ENCODE results near the gene DHX35. TPM values are rescaled to one million over a fixed set of nuclear protein-coding genes. Genes with fewer than 3 reads are reported as not detected.

DHX35 gene
- total and polyA plus RNA-seq, 2 donors from 2014 or later = 6.9 to 11.0 TPM

DNA sequence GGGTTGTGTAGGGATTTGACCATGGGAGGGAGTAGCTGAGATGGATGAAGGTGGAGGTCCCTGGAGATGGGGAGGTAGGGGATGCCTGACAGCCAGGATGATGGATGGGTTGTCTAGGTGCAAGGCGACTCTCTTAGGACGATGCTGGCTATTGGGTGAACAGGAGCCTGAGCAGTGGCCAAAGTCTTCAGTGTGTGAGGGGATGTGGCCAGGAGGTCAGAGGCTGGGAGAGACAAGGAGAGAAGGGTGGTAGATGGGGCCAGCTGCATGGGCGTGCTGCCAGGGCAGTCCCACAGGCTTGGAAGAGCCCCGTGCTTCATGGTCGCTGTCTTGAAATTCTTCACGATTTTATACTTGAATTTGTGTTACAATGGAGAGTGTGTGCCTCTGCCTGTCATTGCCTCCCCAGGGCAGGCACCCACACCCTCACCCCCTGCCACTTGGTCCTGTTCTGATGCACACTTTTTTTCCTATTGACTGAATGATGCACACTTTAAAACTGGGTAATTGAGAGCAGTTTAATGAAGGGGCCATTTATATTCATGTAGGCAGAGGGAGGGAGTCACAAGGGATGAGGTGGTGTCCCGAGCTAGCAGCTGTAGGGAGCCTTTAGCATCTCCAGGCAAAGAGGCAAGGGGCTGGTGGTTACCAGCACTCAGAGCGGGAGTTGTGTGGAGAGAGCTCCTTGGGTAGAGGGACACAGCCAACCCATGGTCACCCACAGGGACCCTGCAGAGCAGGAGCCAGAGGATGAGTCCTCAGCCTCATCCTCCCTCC, 120.7 kb downstream of the DHX35 start:
- intact Hi-C loops (cut with DNase I) = no loop called here
- DNase-seq (no peak), FAIRE-seq (no peak)
- no peaks in the 10 kb centered on the region for H3K36me3 ChIP-seq (ENCODE audit: control insufficient read depth in 2 of 3, insufficient read depth in 3 of 3, low read length in 3 of 3)
- TF ChIP-seq CTCF (IDR thresholded peaks at IDR 0.05; ENCODE audit: borderline replicate concordance, extremely low read depth, insufficient read depth) = no peak
- H3K27me3 ChIP-seq (ENCODE audit: control insufficient read depth, insufficient read depth, low read length) = no peaks in the 10 kb centered on the region
- H3K9me3 ChIP-seq (ENCODE audit: control insufficient read depth in 2 of 3, insufficient read depth in 1 of 3, low read length in 3 of 3) = no peaks in the 10 kb centered on the region
- H3K4me1 ChIP-seq (ENCODE audit: control insufficient read depth in 2 of 3, insufficient read depth in 2 of 3, low read depth in 1 of 3, low read length in 3 of 3) = no peaks in the 10 kb centered on the region
- no peak overlapping the region for H3K9ac ChIP-seq (ENCODE audit: low read length in 3 of 3)
- H3K4me3 ChIP-seq (ENCODE audit: low read length in 3 of 3) = no peak overlapping the region
- H3K27ac ChIP-seq (ENCODE audit: low read depth in 2 of 2, low read length in 2 of 2) = no peak overlapping the region

GRCh38 chr20:39083761-39084160, 121.6 kb downstream of the DHX35 start:
- TF ChIP-seq CTCF (IDR thresholded peaks at IDR 0.05; ENCODE audit: borderline replicate concordance, extremely low read depth, insufficient read depth) = no peak
- no peaks in the 10 kb centered on the region for H3K27me3 ChIP-seq (ENCODE audit: control insufficient read depth, insufficient read depth, low read length)

DNA sequence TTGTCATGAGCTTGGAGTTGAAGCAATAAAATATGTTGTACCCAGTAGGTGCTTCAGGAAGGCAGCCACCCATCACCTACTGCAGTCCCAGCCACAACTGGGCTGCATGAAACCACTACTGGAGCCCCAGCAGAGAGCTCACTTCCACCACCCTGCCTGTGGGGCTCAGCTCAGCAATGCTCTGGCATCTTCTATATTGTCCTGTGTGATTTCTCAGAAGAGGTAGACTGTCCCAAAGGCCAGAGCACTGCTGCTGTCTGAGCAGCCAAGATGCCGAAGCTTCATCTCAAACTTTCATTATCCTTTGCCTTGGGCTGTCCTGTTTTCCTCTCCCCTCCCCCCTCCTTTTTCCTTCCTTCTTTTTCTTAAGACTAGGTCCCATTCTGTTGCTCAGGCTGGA, 126.9 kb downstream of the DHX35 start:
- Histone ChIP-seq H3K27me3 (ENCODE audit: control insufficient read depth, insufficient read depth, low read length) (no peaks in the 10 kb centered on the region), H3K9me3 (ENCODE audit: control insufficient read depth in 2 of 3, insufficient read depth in 1 of 3, low read length in 3 of 3) (no peaks in the 10 kb centered on the region), H3K27ac (ENCODE audit: low read depth in 2 of 2, low read length in 2 of 2) (no peak overlapping the region), H3K4me3 (ENCODE audit: low read length in 3 of 3) (no peak overlapping the region), H3K9ac (ENCODE audit: low read length in 3 of 3) (no peak overlapping the region), H3K36me3 (ENCODE audit: control insufficient read depth in 2 of 3, insufficient read depth in 3 of 3, low read length in 3 of 3) (no peaks in the 10 kb centered on the region), H3K4me1 (ENCODE audit: control insufficient read depth in 2 of 3, insufficient read depth in 2 of 3, low read depth in 1 of 3, low read length in 3 of 3) (no peaks in the 10 kb centered on the region)
- FAIRE-seq (no peak), DNase-seq (no peak)
- intact Hi-C loops (cut with DNase I) = no loop called here
- TF ChIP-seq CTCF (IDR thresholded peaks at IDR 0.05; ENCODE audit: borderline replicate concordance, extremely low read depth, insufficient read depth) = no peak

More at GRCh38 chr20:39083761-39084160, 121.6 kb downstream of the DHX35 start:
- Histone ChIP-seq H3K4me1 (ENCODE audit: control insufficient read depth in 2 of 3, insufficient read depth in 2 of 3, low read depth in 1 of 3, low read length in 3 of 3) (no peaks in the 10 kb centered on the region), H3K36me3 (ENCODE audit: control insufficient read depth in 2 of 3, insufficient read depth in 3 of 3, low read length in 3 of 3) (no peaks in the 10 kb centered on the region), H3K27ac (ENCODE audit: low read depth in 2 of 2, low read length in 2 of 2) (no peak overlapping the region), H3K9ac (ENCODE audit: low read length in 3 of 3) (no peak overlapping the region), H3K9me3 (ENCODE audit: control insufficient read depth in 2 of 3, insufficient read depth in 1 of 3, low read length in 3 of 3) (no peaks in the 10 kb centered on the region), H3K4me3 (ENCODE audit: low read length in 3 of 3) (no peak overlapping the region)
- intact Hi-C loops (cut with DNase I) = no loop called here
- FAIRE-seq = no peak
- no peak for DNase-seq

Other genes with a start within 250 kb of the DHX35 start
- not detected for gene SLC32A1, start 237.9 kb upstream of the DHX35 start, total RNA-seq
- gene SLC32A1, start 237.9 kb upstream of the DHX35 start, polyA plus RNA-seq (ENCODE audit: insufficient read depth, low read depth, low replicate concordance) = not detected
- 8.4 TPM for gene ACTR5, start 213.9 kb upstream of the DHX35 start, total RNA-seq
- gene ACTR5, start 213.9 kb upstream of the DHX35 start, polyA plus RNA-seq (ENCODE audit: insufficient read depth, low read depth, low replicate concordance) = 5.8 TPM
- gene PPP1R16B, start 156.6 kb upstream of the DHX35 start, total RNA-seq = 29.4 TPM
- 11.5 TPM for gene PPP1R16B, start 156.6 kb upstream of the DHX35 start, polyA plus RNA-seq (ENCODE audit: insufficient read depth, low read depth, low replicate concordance)
- gene FAM83D, start 35.9 kb upstream of the DHX35 start, total RNA-seq = 0.79 TPM
- gene FAM83D, start 35.9 kb upstream of the DHX35 start, polyA plus RNA-seq (ENCODE audit: insufficient read depth, low read depth, low replicate concordance) = 1.2 TPM

Data from kidney (tissue), 14 donors.